Adrenal gland (tissue), 12 donors: Measurements from ENCODE around the gene PLK5. TPM values are rescaled to one million over a fixed set of nuclear protein-coding genes. Genes with fewer than 3 reads are reported as not detected.
A peak's percentile ranks its signal among the peaks of the same experiment; 100 is the strongest.

ENCODE experiments used
- DNase-seq, 7 donors: peaks; one replicate each; pipeline ENCODE4 v3.0.0-alpha.2; 2019 to 2020
- H3K27ac ChIP-seq, 5 donors: fragments of 200-600 bp; sonication (generic) in 4 of 5; 1 replicate in 3 of 5; 2 replicates in 2 of 5; pipeline versions ENCODE4 v1.5.1 to v1.8.0; 2016 to 2020; ENCODE audit warnings: mild to moderate bottlenecking in 1 of 5
- H3K27me3 ChIP-seq: fragments of 200-600 bp; 2 replicates; pipeline ENCODE4 v1.8.0; 2021
- H3K36me3 ChIP-seq, 2 donors: fragments of 200-600 bp; replicated peaks in 1 of 2; 1 replicate in 1 of 2; 2 replicates in 1 of 2; pipeline versions ENCODE4 v1.5.1 to v1.8.0; 2018 to 2022
- H3K4me1 ChIP-seq, 2 donors: fragments of 200-600 bp; replicated peaks in 1 of 2; 1 replicate in 1 of 2; 2 replicates in 1 of 2; pipeline versions ENCODE4 v1.5.1 to v1.8.0; 2018 to 2021
- H3K4me3 ChIP-seq, 4 donors: fragments of 200-600 bp; sonication (generic) in 3 of 4; one replicate each; pipeline ENCODE4 v1.5.1; 2016 to 2018
- H3K9me3 ChIP-seq, 3 donors: fragments of 200-600 bp; sonication (generic) in 1 of 3; replicated peaks in 1 of 3; 1 replicate in 2 of 3; 2 replicates in 1 of 3; pipeline versions ENCODE4 v1.5.1 to v1.8.0; 2016 to 2021
- CTCF ChIP-seq, 6 experiments: fragments of 450-650 bp in 4 of 6; fragments of 200-600 bp in 2 of 6; sonication (generic) in 1 of 6; IDR thresholded peaks; 1 replicate in 5 of 6; 2 replicates in 1 of 6; pipeline versions ENCODE4 v1.5.1 to v1.8.0; 2016 to 2021; ENCODE audit warnings: antibody characterized with exemption in 6 of 6, mild to moderate bottlenecking in 2 of 6, moderate library complexity in 1 of 6
- POLR2A ChIP-seq, 2 donors: fragments of 450-650 bp; IDR thresholded peaks; one replicate each; pipeline ENCODE4 v1.6.1; 2017; ENCODE audit warnings: antibody characterized with exemption in 2 of 2, mild to moderate bottlenecking in 2 of 2, moderate library complexity in 1 of 2
- WGBS, 4 donors: extraction: QIAGEN DNeasy Blood & Tissue Kit in 2 of 4; methylation state at CpG; one replicate each; pipeline versions ENCODE4 v1.1.5 to v1.1.7; 2013 to 2017; 5-methylcytosine and 5-hydroxymethylcytosine counted together
- intact Hi-C, 2 donors: fragments of 100-400 bp; cut with DNase I; formaldehyde crosslinking; loops; one replicate each; pipeline versions ENCODE4 v1.14.1 to v1.15.0; 2022 to 2023
- polyA plus RNA-seq, 3 donors: library from polyadenylated mRNA; stranded (reverse); fragments of 200-250 nt in 2 of 3; fragments of 350-450 nt in 1 of 3; fragmentation: Illumina TruSeq in 1 of 3; extraction: RNeasy Lipid Tissue Mini Kit (QIAGEN cat#74804) in 1 of 3; gene quantifications; one replicate each; pipeline ENCODE4 v1.2.3, GENCODE V29; 2013 to 2014
- total RNA-seq, 9 donors: library from RNA; depleted of rRNA in 4 of 9; stranded (reverse); fragments of >200 nt in 4 of 9; fragments of 120-200 nt in 1 of 9; fragmentation: NEBNext Ultra II Directional in 1 of 9; extraction: Animal tissue kit (Norgen Biotek cat#: 25700) in 1 of 9; gene quantifications; one replicate each; pipeline versions ENCODE4 v1.1.0 to v1.2.4, GENCODE V29; 2013 to 2023
- donor health status: healthy with polysubstance abuse.
- donor health status: Bipolar disorder and iron deficiency.
- donor health status: DM: yes; HTN: yes; CAD: no.
- donor health status: DM: no; HTN: no; CAD: no.
- donor health status: DM: no; HTN: no; CAD: no.
- donor health status: DM: yes; HTN: yes; CAD: no.

The PLK5 gene
- total and polyA plus RNA-seq, 12 donors, result 0.15 to 1.0 (median 0.32) TPM; not detected in 8

DNA sequence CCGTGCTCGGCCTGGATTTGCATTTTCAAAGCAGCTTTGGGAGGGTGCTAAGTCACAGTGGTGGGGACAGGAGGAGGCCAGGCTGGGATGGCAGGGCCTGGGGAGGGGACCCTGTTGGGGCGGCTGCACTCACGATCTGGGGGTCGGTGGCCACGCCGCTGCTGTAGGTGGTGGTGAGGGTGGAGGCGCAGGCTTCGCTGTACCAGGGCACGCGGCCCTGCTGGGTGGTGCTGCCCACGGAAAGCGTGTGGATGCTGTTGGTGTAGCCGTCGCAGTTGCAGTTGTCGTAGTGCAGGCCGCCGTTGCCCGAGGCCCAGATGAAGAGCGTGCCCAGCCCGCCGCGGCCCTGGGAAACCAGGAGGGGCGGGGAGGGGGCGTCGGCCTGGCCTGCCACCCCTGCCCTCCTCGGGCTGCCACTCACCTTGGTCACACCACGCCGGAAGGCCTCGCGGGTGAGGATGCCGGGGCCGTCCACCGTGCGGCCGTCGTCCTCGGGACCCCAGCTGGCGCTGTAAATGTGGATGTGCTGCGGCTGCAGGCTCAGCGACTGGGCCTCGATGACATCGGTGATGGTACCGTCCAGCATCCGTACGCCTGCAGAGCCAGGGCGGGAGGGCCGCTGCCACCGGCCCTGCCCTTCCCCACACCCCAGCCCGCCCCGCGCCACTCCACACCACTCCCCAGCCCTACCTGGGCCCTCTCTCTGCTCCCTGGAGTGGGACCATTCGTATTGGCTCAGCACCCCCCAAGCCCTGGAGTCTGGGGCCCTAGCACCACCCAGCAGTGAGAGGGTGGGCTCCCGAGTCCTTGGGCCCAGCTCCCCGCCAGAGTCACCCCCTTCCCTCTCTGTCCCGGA lies 36.9 kb upstream of the PLK5 start:
- Histone ChIP-seq H3K9me3 (no peaks in the 10 kb centered on the region), H3K27me3 (no peaks in the 10 kb centered on the region), H3K4me3 (no peak overlapping the region), H3K36me3 (no peaks in the 10 kb centered on the region), H3K27ac (no peak overlapping the region), H3K4me1 (peaks cover 6 to 15% of the 10 kb centered on the region in 2 donors)
- 92 to 96% (median 95%) methylated on average over 30 to 56 of the region's 56 CpGs for WGBS, 4 donors
- TF ChIP-seq POLR2A (IDR thresholded peaks at IDR 0.05), result no peak
- TF ChIP-seq CTCF (IDR thresholded peaks at IDR 0.05), result no peak
- DNase-seq, result peak in 1 of 7 donors; percentile 23
- intact Hi-C loops, result no loop called here

GRCh38 chr19:1487576-1488281 lies 36.1 kb upstream of the PLK5 start:
- WGBS, 4 donors, result 90 to 98% (median 93%) methylated on average over 21 to 40 of the region's 40 CpGs
- Histone ChIP-seq H3K36me3 (no peaks in the 10 kb centered on the region), H3K4me3 (no peak overlapping the region), H3K27me3 (no peaks in the 10 kb centered on the region), H3K9me3 (no peaks in the 10 kb centered on the region), H3K27ac (no peak overlapping the region), H3K4me1 (peaks cover 14 to 23% of the 10 kb centered on the region in 2 donors)
- intact Hi-C loops, result no loop called here
- no peak for TF ChIP-seq POLR2A (IDR thresholded peaks at IDR 0.05)
- no peak for TF ChIP-seq CTCF (IDR thresholded peaks at IDR 0.05)
- peak in 1 of 7 donors; percentile 16 for DNase-seq

- WGBS, 4 donors, result 85 to 93% (median 90%) methylated on average over 9 to 11 of the region's 11 CpGs
- TF ChIP-seq POLR2A (IDR thresholded peaks at IDR 0.05), result no peak
- TF ChIP-seq CTCF (IDR thresholded peaks at IDR 0.05), result no peak
Observed at GRCh38 chr19:1488282-1488601, 35.6 kb upstream of the PLK5 start.

GRCh38 chr19:1489463-1490310 lies 34.2 kb upstream of the PLK5 start:
- no peaks in the 10 kb centered on the region for H3K9me3 ChIP-seq
- intact Hi-C loops, result no loop called here
- 26 to 92% (median 47%) methylated on average over 4 to 37 of the region's 37 CpGs for WGBS, 4 donors
- H3K27me3 ChIP-seq, result no peaks in the 10 kb centered on the region
- TF ChIP-seq CTCF (IDR thresholded peaks at IDR 0.05) (no peak), POLR2A (IDR thresholded peaks at IDR 0.05) (no peak)
- peak in 1 of 7 donors; percentile 48 for DNase-seq
- H3K27ac ChIP-seq, result peak overlapping the region in 4 of 5 donors; percentile 30 to 79 (median 58)
- peaks cover 25 to 29% of the 10 kb centered on the region in 2 donors for H3K4me1 ChIP-seq
- peak overlapping the region in 2 of 4 donors; percentile 23 to 66 for H3K4me3 ChIP-seq
- no peaks in the 10 kb centered on the region for H3K36me3 ChIP-seq

More at GRCh38 chr19:1488282-1488601, 35.6 kb upstream of the PLK5 start:
- DNase-seq, result no peak
- Histone ChIP-seq H3K36me3 (no peaks in the 10 kb centered on the region), H3K4me1 (peaks cover 19 to 28% of the 10 kb centered on the region in 2 donors), H3K27ac (no peak overlapping the region), H3K9me3 (no peaks in the 10 kb centered on the region), H3K4me3 (no peak overlapping the region), H3K27me3 (no peaks in the 10 kb centered on the region)
- intact Hi-C loops, result no loop called here
